GM12878 (cell line): ENCODE data around the gene C1QTNF12. TPM values are rescaled to one million over a fixed set of nuclear protein-coding genes. Genes with fewer than 3 reads are reported as not detected.

ENCODE experiments used
- ATAC-seq: fragments of 200-7000 bp; cut with Tn5 transposase; 3 replicates; pipeline ENCODE4 v1.9.1; 2020; ENCODE audit warnings: mild to moderate bottlenecking, moderate library complexity
- BruUV-seq: library from RNA; stranded (reverse); fragments of 400-500 nt; replicated peaks from 2 replicates; lab custom pipeline; 2021; lab: Mats Ljungman, UMichigan
- CTCF ChIA-PET: fragments of 300-600 bp; sonication (Branson Sonifier 250); formaldehyde crosslinking; extraction: SDS; loops from one replicate; lab custom pipeline; 2021; ENCODE audit warnings: inconsistent platforms; lab: Yijun Ruan, JAX
- POLR2A ChIA-PET: fragments of 350-600 bp; formaldehyde crosslinking; extraction: SDS; loops from one replicate; lab custom pipeline; 2021; ENCODE audit warnings: inconsistent platforms; lab: Charles Lee
- RAD21 ChIA-PET: fragments of 300-600 bp; sonication (Branson Sonifier 250); formaldehyde crosslinking; loops from one replicate; lab custom pipeline; 2023; ENCODE audit warnings: antibody characterized with exemption; ENCODE audit not compliant: unreplicated experiment; lab: Charles Lee
- SMC1A ChIA-PET: fragments of 300-600 bp; sonication (Branson Sonifier 250); formaldehyde crosslinking; loops from one replicate; lab custom pipeline; 2023; ENCODE audit not compliant: unreplicated experiment, uncharacterized antibody; lab: Charles Lee
- DNase-seq: peaks from one replicate; pipeline ENCODE4 v3.0.0-alpha.2; 2011; ENCODE audit warnings: low read depth, low spot score
- FAIRE-seq: peaks from 3 replicates; lab custom pipeline; 2011; peaks lifted over from hg19 to GRCh38; lab: Jason Lieb, UNC
- H2AFZ ChIP-seq: 2 replicates; pipeline ENCODE4 v1.6.0; 2011; ENCODE audit warnings: low read depth, low read length, control low read depth; ENCODE audit not compliant: control insufficient read depth
- H3K27ac ChIP-seq: 2 replicates; pipeline ENCODE4 v1.5.1; 2011; ENCODE audit warnings: control low read depth; ENCODE audit not compliant: control insufficient read depth, insufficient read depth
- H3K27me3 ChIP-seq, 2 experiments: replicated peaks in 1 of 2; 2 replicates each; pipeline versions ENCODE4 v1.6.0 to v1.6.1; 2011; ENCODE audit warnings: low read length in 1 of 2; ENCODE audit not compliant: control insufficient read depth in 2 of 2, insufficient read depth in 2 of 2
- H3K36me3 ChIP-seq, 2 experiments: 2 replicates each; pipeline ENCODE4 v1.5.1; 2011; ENCODE audit warnings: low read length in 1 of 2; ENCODE audit not compliant: control insufficient read depth in 2 of 2, insufficient read depth in 2 of 2
- H3K4me1 ChIP-seq: 2 replicates; pipeline ENCODE4 v1.6.1; 2011; ENCODE audit warnings: mild to moderate bottlenecking, low read length, moderate library complexity, mixed read lengths; ENCODE audit not compliant: control insufficient read depth, insufficient read depth
- H3K4me2 ChIP-seq: 2 replicates; pipeline ENCODE4 v1.6.0; 2011; ENCODE audit warnings: control low read depth; ENCODE audit not compliant: control insufficient read depth, insufficient read depth
- H3K4me3 ChIP-seq: fragments of 200-600 bp; sonication (generic); 2 replicates; pipeline ENCODE4 v1.5.1; 2016
- H3K79me2 ChIP-seq: 2 replicates; pipeline ENCODE4 v1.6.0; 2011; ENCODE audit warnings: low read length; ENCODE audit not compliant: control insufficient read depth, insufficient read depth
- H3K9ac ChIP-seq: 2 replicates; pipeline ENCODE4 v1.8.0; 2011; ENCODE audit warnings: low read length, control low read depth, mixed read lengths; ENCODE audit not compliant: control insufficient read depth, insufficient read depth
- H3K9me3 ChIP-seq: replicated peaks from 3 replicates; pipeline ENCODE4 v1.5.1; 2011; ENCODE audit warnings: mild to moderate bottlenecking, low read length; ENCODE audit not compliant: control insufficient read depth, insufficient read depth
- H4K20me1 ChIP-seq: 2 replicates; pipeline ENCODE4 v1.6.0; 2011; ENCODE audit not compliant: control insufficient read depth, insufficient read depth
- HDGF ChIP-seq: fragments of 450-650 bp; IDR thresholded peaks from 2 replicates; pipeline ENCODE4 v1.6.1; 2016; ENCODE audit warnings: antibody characterized with exemption
- NR2C1 ChIP-seq: fragments of 450-650 bp; IDR thresholded peaks from 2 replicates; pipeline ENCODE4 v1.6.1; 2017; ENCODE audit warnings: antibody characterized with exemption, mild to moderate bottlenecking, moderate library complexity
- TBL1XR1 ChIP-seq: IDR thresholded peaks from 2 replicates; pipeline ENCODE4 v1.6.1; 2012; ENCODE audit warnings: low read depth, low read length, improper control_type of control experiment
- ZNF24 ChIP-seq: fragments of 450-650 bp; IDR thresholded peaks from 2 replicates; pipeline ENCODE4 v1.6.1; 2017; ENCODE audit warnings: antibody characterized with exemption, mild to moderate bottlenecking
- WGBS: methylation state at CpG from one replicate; pipeline ENCODE4 v1.1.6; 2016; ENCODE audit warnings: low lambda C conversion rate; ENCODE audit not compliant: insufficient replicate concordance, insufficient coverage; ENCODE audit errors: missing lambda C conversion rate; 5-methylcytosine and 5-hydroxymethylcytosine counted together
- in situ Hi-C: fragments of 300-500 bp; cut with MboI; formaldehyde crosslinking; loops from 9 replicates; pipeline ENCODE4 v1.14.3; 2018; ENCODE audit warnings: mixed read lengths
- intact Hi-C: fragments of 100-400 bp; cut with micrococcal nuclease; formaldehyde crosslinking; loops from one replicate; pipeline ENCODE4 v1.14.2; 2022; ENCODE audit not compliant: unreplicated experiment
- polyA plus RNA-seq, 11 experiments: library from polyadenylated mRNA; depleted of rRNA in 4 of 11; unstranded in 6 of 11; stranded (reverse) in 5 of 11; fragments of >200 nt; fragmentation: Nextera tagmentation in 4 of 11; fragmentation: Illumina TruSeq in 1 of 11; extraction: Ambion mirVana in 4 of 11; extraction: Trizol in 1 of 11; gene quantifications; 1 replicate in 1 of 11; 2 replicates in 10 of 11; pipeline versions ENCODE4 v1.2.1 to v1.2.3, GENCODE V29; 2011 to 2016; ENCODE audit warnings: inconsistent platforms in 2 of 11, missing spikeins in 2 of 11, low read depth in 1 of 11
- total RNA-seq, 4 experiments: library from RNA; depleted of rRNA in 3 of 4; stranded (reverse); fragments of >200 nt in 3 of 4; fragmentation: Illumina TruSeq in 1 of 4; extraction: Trizol in 1 of 4; gene quantifications; 2 replicates each; pipeline versions ENCODE4 v1.2.1 to v1.2.3, GENCODE V29; 2013 to 2021
- TF ChIP-seq, protein P1 (sequence below): fragments of 450-650 bp; formaldehyde crosslinking; IDR thresholded peaks from 2 replicates; pipeline ENCODE4 v1.5.0; 2022; ENCODE audit warnings: mild to moderate bottlenecking, missing genetic modification characterization

Gene C1QTNF12
- total and polyA plus RNA-seq, 10 of the 15 experiments (the other 5 are each of a cell fraction or from before 2014, with no cell fraction given), result 0.17 to 1.0 (median 0.31) TPM; not detected in 5

DNA sequence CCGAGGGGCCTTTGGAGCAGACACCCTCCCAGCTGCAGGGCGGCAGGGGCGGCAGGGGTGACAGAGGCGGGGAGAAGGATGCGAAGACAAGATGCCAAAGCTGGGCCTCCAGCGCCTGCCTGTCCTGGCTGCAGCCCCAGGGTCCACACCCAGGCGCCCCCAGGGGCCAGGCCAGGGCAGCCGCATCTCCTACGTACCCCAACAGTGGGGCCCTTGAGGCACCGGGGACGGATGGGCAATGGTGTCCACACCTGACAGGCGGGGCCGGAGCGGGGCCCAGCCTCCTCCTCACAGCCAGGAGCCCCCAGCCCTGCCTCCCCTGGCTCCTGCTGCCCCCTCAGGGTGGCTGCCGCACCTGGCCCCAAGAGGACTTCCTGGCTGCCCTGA lies 7.3 kb downstream of the C1QTNF12 start:
- H2AFZ ChIP-seq, result no peak overlapping the region
- no peaks in the 10 kb centered on the region for H4K20me1 ChIP-seq
- H3K9me3 ChIP-seq, result no peaks in the 10 kb centered on the region; the same call in 2 of the 3 replicates
- ChIA-PET SMC1A (no interaction called here), RAD21 (no interaction called here), CTCF (interaction anchor here (1.4 kb wide), 1 partner anchor 117 kb away, joined by 4 read pairs; no protein-coding TSS in a partner anchor), POLR2A (interaction anchor here (0.9 kb wide), 1 partner anchor 11 kb away, joined by 3 read pairs; no protein-coding TSS in a partner anchor)
- DNase-seq (no peak), ATAC-seq (no peak), FAIRE-seq (no peak)
- intact Hi-C loops, result no loop called here
- TF ChIP-seq ZNF24, result no peak
- no peak for TF ChIP-seq TBL1XR1
- TF ChIP-seq NR2C1, result no peak
- TF ChIP-seq, protein P1, sequence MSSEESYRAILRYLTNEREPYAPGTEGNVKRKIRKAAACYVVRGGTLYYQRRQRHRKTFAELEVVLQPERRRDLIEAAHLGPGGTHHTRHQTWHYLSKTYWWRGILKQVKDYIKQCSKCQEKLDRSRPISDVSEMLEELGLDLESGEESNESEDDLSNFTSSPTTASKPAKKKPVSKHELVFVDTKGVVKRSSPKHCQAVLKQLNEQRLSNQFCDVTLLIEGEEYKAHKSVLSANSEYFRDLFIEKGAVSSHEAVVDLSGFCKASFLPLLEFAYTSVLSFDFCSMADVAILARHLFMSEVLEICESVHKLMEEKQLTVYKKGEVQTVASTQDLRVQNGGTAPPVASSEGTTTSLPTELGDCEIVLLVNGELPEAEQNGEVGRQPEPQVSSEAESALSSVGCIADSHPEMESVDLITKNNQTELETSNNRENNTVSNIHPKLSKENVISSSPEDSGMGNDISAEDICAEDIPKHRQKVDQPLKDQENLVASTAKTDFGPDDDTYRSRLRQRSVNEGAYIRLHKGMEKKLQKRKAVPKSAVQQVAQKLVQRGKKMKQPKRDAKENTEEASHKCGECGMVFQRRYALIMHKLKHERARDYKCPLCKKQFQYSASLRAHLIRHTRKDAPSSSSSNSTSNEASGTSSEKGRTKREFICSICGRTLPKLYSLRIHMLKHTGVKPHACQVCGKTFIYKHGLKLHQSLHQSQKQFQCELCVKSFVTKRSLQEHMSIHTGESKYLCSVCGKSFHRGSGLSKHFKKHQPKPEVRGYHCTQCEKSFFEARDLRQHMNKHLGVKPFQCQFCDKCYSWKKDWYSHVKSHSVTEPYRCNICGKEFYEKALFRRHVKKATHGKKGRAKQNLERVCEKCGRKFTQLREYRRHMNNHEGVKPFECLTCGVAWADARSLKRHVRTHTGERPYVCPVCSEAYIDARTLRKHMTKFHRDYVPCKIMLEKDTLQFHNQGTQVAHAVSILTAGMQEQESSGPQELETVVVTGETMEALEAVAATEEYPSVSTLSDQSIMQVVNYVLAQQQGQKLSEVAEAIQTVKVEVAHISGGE (CRISPR knock-in tag), result no peak
- no peak for TF ChIP-seq HDGF
- H3K27me3 ChIP-seq, result no peaks in the 10 kb centered on the region
- 37% methylated on average over 15 of the region's 15 CpGs for WGBS
- no peaks in the 10 kb centered on the region for H3K36me3 ChIP-seq
- no peak overlapping the region for H3K27ac ChIP-seq
- in situ Hi-C loops, result no loop called here
- no peak overlapping the region for H3K4me2 ChIP-seq
- no peak overlapping the region for H3K9ac ChIP-seq
- H3K4me1 ChIP-seq, result no peaks in the 10 kb centered on the region
- BruUV-seq, result no TSS peak
- no peaks in the 10 kb centered on the region for H3K79me2 ChIP-seq
- no peak overlapping the region for H3K4me3 ChIP-seq
